Activated gamma-delta T cell treated with anti-CD3 and anti-CD28 coated beads, Interleukin-2, amount 50 U/mL, for 16 hours (primary cell): ENCODE data around the gene GPR37L1.
"Not testable (repeated sequence)": the region's sequence is repeated elsewhere in the genome, so short reads cannot be mapped to it uniquely, and the experiment has no call there.

Experiments
- DNase-seq: peaks from one replicate; pipeline ENCODE4 v3.0.0-alpha.2; 2020; ENCODE audit warnings: low read depth

GPR37L1 gene

GRCh38 chr1:202107801-202108731 is 14.7 kb upstream of the GPR37L1 start:
- no peak for DNase-seq

GRCh38 chr1:202110977-202111376 is 11.7 kb upstream of the GPR37L1 start:
- DNase-seq, result no peak

- not testable (repeated sequence) for DNase-seq
These were observed 11.1 kb upstream of the GPR37L1 start for GRCh38 chr1:202111589-202111988.

DNA sequence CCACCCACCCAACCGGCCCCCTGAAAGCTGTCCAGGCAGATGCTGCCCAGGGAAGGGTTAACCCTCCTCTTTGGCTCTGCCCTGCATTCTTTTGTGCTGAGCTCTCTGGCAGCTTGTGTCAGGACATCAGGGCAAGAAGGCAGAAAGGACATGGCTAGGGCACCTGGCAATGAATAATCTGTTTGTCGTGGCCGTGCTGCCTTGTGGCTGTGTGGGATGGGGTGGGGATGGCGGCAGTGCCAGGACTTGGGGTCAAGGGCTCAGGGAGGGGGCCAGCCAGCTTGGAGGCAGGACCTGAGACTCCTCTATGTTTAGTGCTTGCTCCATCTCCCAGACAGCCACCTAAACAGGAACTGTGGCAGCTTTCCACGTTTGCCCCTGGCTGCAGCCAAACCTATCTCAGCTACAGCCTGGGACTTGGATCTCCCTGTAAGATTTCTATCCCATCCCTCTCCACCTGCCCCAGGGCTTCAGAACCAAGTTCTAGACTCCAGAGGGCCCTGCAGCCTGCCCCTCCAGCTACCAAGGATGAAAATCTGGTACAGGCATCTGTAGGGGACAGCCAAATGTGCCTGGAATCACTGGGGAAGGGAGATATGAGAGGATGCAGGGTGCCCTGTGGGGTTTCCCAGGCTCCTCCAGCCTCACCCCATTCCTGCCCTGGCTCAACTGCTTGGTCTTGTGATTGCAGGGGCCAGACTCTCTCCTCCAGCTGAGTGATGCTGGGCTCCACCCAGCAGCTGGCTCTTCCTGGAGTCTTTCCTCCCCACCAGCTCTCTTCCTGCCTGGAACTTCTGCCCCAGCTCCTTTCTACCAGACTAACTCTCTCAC is 9.6 kb upstream of the GPR37L1 start:
- DNase-seq, result no peak

DNA sequence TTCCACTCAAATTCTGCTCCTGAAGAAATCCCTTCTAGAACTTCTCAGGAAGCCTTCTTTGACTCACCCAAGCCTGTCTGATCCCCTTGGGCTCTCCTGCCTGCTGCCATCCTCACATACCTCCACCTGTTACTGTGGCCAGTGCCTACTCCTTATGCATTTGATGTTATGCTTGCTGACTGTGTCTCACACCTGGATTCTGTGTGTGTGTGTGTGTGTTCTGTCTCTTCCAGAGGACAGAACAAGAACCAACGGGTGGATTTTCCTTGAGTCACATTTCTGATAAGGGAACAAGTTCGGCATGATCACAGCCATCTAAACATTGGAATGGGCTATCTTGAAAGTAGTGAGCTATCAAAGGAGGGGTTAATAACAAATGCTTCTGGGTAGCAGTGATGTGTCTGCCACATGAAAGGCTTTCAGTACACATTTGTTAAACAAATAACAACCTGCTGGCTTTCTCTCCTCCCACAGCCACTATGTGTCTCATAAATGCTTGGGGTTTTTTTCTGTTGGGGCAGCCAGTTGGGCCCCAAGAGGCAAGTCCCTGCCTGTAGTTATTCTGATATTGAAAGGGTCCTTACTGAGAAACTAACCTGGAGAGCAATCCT is 8.9 kb upstream of the GPR37L1 start:
- DNase-seq, result no peak

DNA sequence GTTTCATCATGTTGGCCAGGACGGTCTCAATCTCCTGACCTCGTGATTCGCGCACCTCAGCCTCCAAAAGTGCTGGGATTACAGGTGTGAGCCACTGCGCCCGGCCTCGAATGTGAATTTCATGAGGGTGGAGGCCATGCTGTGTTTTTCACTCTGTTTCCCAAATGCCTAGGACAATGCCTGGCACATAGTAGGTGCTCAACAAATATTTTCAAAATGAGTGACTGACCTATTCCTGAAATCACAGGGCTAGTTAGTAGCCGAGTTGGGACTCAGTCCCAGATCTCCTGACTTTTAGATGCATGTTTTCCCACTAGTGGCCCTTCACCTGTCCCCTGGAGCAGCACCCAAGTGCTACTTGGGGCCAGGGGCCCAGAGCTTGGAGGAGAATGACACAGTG is 6.4 kb upstream of the GPR37L1 start:
- no peak for DNase-seq

DNA sequence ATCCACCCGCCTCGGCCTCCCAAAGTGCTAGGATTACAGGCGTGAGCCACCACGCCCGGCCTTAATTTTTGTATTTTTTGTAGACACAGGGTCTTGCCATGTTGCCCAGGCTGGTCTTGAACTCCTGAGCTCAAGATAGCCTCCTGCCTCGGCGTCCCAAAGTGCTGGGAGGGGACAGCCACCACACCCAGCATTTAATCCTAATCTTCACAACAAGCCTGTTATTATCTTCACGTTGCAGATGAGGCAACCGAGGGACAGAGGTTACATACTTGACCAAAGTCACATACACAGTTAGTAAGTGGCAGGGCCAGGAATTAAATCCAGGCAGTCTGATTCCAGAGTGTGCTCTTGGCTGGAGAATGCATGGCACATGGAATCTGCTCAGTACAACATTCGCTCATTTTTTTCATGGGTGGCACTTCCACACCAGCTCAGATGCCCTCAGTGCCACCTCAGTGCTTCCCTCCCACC is 4.8 kb upstream of the GPR37L1 start:
- no peak for DNase-seq

DNA sequence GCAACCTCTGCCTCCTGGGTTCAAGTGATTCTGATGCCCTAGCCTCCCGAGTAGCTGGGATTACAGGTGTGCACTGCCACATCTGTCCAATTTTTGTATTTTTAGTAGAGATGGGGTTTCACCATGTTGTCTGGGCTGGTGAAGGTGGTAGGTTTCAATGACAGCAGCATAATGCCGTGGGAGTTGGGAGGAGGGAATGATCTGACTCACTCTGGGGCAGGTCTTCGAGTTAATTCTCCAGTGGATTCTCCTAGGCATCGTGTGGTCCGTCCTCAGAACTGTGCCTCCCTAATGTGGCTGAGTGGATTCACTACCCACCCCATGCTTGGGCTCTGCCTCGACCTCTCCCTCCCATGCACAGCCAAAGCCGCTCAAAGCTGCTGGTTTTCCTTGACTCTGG is 1.7 kb upstream of the GPR37L1 start:
- no peak for DNase-seq

DNA sequence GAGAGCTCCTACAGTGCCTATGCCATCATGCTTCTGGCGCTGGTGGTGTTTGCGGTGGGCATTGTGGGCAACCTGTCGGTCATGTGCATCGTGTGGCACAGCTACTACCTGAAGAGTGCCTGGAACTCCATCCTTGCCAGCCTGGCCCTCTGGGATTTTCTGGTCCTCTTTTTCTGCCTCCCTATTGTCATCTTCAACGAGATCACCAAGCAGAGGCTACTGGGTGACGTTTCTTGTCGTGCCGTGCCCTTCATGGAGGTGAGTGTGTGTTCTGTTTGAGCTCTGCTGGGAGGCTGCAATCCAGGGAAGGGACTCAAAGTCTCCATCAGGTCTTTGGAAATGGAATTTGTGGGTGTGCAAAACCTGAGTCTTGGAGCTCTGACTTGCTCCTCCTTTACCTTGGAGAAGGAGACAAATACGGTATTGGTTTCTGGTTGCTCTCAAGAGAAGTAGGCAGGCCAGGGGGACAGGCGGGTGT is 658 bp downstream of the GPR37L1 start:
- DNase-seq, result no peak

- no peak for DNase-seq
These were observed 1.4 kb downstream of the GPR37L1 start for GRCh38 chr1:202124142-202124541.

DNA sequence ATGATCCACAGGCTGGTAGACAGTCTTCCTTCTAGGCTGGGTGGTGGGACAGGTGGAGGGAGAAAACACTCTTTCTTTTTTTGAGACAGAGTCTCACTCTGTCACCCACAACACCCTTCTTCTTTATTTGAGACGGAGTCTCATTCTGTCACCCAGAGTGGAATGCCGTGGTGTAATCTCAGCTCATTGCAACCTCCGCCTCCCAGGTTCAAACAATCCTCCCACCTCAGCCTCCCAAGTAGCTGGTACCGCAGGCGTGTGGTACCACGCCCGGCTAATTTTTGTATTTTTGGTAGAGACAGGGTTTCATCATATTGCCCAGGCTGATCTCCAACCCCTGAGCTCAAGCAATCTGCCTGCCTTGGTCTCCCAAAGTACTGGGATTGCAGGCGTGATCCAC is 2.9 kb downstream of the GPR37L1 start:
- no peak for DNase-seq

GRCh38 chr1:202126426-202126825 is 3.7 kb downstream of the GPR37L1 start:
- DNase-seq, result no peak

GRCh38 chr1:202127061-202127460 is 4.3 kb downstream of the GPR37L1 start:
- DNase-seq, result no peak

- no peak for DNase-seq
These were observed 5.3 kb downstream of the GPR37L1 start for GRCh38 chr1:202127836-202128622.

GRCh38 chr1:202129453-202130296 is 7.0 kb downstream of the GPR37L1 start:
- DNase-seq, result no peak

DNA sequence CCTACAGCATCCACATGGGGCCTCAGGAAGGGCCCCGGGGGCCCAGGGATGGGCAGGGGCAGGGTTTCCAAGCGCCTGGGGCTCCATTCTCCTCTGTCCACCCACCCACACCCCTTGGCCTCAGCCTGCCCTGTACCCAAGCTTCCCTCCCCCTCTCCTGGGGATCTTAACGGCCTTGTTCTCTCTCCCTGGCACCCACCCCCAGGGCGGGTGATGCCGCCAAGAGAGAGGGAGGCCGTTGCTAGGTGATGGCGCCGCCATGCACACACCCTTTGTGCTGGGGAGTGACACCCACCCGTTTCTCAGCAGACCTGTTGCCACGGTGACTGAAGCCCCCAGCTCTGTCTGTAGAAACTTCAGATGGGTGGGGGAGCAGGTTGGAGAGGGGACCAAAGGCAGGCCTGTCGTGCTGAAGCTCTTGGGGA is 7.6 kb downstream of the GPR37L1 start:
- no peak for DNase-seq

- DNase-seq, result no peak
These were observed 8.3 kb downstream of the GPR37L1 start for GRCh38 chr1:202130816-202131522.

GRCh38 chr1:202131956-202132821 is 9.5 kb downstream of the GPR37L1 start:
- DNase-seq, result no peak

DNA sequence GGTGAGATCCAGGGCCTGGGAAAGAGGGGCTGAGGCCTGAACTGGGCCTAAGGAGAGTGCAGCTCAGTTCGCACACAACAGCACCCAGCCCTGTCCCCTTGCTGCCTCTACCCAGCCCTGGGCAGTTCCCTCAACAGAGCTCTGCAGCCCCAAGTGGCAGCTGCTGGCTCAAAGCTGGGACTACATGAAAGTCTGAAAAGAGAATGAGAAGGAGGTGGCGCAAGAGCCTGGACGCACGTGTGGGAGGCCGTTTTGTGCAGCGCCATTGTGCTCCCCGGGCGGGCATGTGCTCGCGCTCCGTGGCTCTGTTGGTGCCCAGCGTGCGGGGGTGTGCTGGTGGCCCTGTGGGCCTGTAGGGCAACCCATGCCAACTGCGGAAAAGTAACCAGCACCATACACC is 10.3 kb downstream of the GPR37L1 start:
- DNase-seq, result no peak
